ENCODE results near the gene SHLD3. TPM values are rescaled to one million over a fixed set of nuclear protein-coding genes. Genes with fewer than 3 reads are reported as not detected.

The SHLD3 gene
- total RNA-seq, 1 donor from 2014 or later, result 2.3 TPM

Other genes starting within 250 kb of the SHLD3 start
- 2.6 TPM for gene ADAMTS6, start 143.1 kb upstream of the SHLD3 start, total RNA-seq
- gene CENPK, start 61.9 kb upstream of the SHLD3 start, total RNA-seq, result 2.3 TPM
- gene PPWD1, start 61.7 kb upstream of the SHLD3 start, total RNA-seq, result 50.4 TPM
- gene TRIM23, start 694 bp upstream of the SHLD3 start, total RNA-seq, result 11.2 TPM
- gene TRAPPC13, start within 50 bp of the SHLD3 start, total RNA-seq, result 35.2 TPM
- gene SGTB, start 97.1 kb downstream of the SHLD3 start, total RNA-seq, result 4.6 TPM
- 23.8 TPM for gene NLN, start 97.2 kb downstream of the SHLD3 start, total RNA-seq